ENCODE data around the gene ERGIC3.

The ERGIC3 gene

GRCh38 chr20:35583636-35584560, 42.0 kb downstream of the ERGIC3 start:
- Histone ChIP-seq H3K4me3 (ENCODE audit: low read length) (no peak overlapping the region), H3K9me2 (replicated peaks; ENCODE audit: control insufficient read depth, low read length) (no peaks in the 10 kb centered on the region), H3K79me2 (ENCODE audit: control insufficient read depth, low read length) (no peaks in the 10 kb centered on the region), H3K4me2 (ENCODE audit: low read length) (no peak overlapping the region), H3K36me3 (ENCODE audit: control insufficient read depth, low read length) (no peaks in the 10 kb centered on the region), H3K4me1 (ENCODE audit: control insufficient read depth, low read length) (no peaks in the 10 kb centered on the region), H3F3A (ENCODE audit: control insufficient read depth, insufficient read depth) (no peaks in the 10 kb centered on the region), H4K20me1 (ENCODE audit: control insufficient read depth, insufficient read depth, low read depth, low read length) (no peaks in the 10 kb centered on the region), H3K9me3 (ENCODE audit: control insufficient read depth, insufficient read depth, low read length) (no peaks in the 10 kb centered on the region), H3K27me3 (ENCODE audit: control insufficient read depth, low read length) (no peaks in the 10 kb centered on the region), H3K27ac (ENCODE audit: low read depth, low read length) (no peak overlapping the region)
- TF ChIP-seq CTCF (IDR thresholded peaks at IDR 0.05; ENCODE audit: low read depth, low read length, poor library complexity, severe bottlenecking): no peak
- TF ChIP-seq EZH2phosphoT487 (IDR thresholded peaks at IDR 0.05; ENCODE audit: borderline replicate concordance, low read length): no peak

- Histone ChIP-seq H4K20me1 (ENCODE audit: control insufficient read depth, insufficient read depth, low read depth, low read length) (no peaks in the 10 kb centered on the region), H3F3A (ENCODE audit: control insufficient read depth, insufficient read depth) (no peaks in the 10 kb centered on the region), H3K9me2 (replicated peaks; ENCODE audit: control insufficient read depth, low read length) (no peaks in the 10 kb centered on the region), H3K36me3 (ENCODE audit: control insufficient read depth, low read length) (no peaks in the 10 kb centered on the region), H3K4me3 (ENCODE audit: low read length) (no peak overlapping the region), H3K4me1 (ENCODE audit: control insufficient read depth, low read length) (no peaks in the 10 kb centered on the region), H3K9me3 (ENCODE audit: control insufficient read depth, insufficient read depth, low read length) (no peaks in the 10 kb centered on the region), H3K79me2 (ENCODE audit: control insufficient read depth, low read length) (no peaks in the 10 kb centered on the region), H3K4me2 (ENCODE audit: low read length) (no peak overlapping the region), H3K27me3 (ENCODE audit: control insufficient read depth, low read length) (no peaks in the 10 kb centered on the region), H3K27ac (ENCODE audit: low read depth, low read length) (no peak overlapping the region)
- TF ChIP-seq CTCF (IDR thresholded peaks at IDR 0.05; ENCODE audit: low read depth, low read length, poor library complexity, severe bottlenecking) (no peak), EZH2phosphoT487 (IDR thresholded peaks at IDR 0.05; ENCODE audit: borderline replicate concordance, low read length) (no peak)
Measured at GRCh38 chr20:35586751-35587425, 45.0 kb downstream of the ERGIC3 start.

- H3K4me1 ChIP-seq (ENCODE audit: control insufficient read depth, low read length): no peaks in the 10 kb centered on the region
- no peaks in the 10 kb centered on the region for H3K9me3 ChIP-seq (ENCODE audit: control insufficient read depth, insufficient read depth, low read length)
- TF ChIP-seq CTCF (IDR thresholded peaks at IDR 0.05; ENCODE audit: low read depth, low read length, poor library complexity, severe bottlenecking): no peak
- TF ChIP-seq EZH2phosphoT487 (IDR thresholded peaks at IDR 0.05; ENCODE audit: borderline replicate concordance, low read length): no peak
- H3K79me2 ChIP-seq (ENCODE audit: control insufficient read depth, low read length): no peaks in the 10 kb centered on the region
- H3K4me2 ChIP-seq (ENCODE audit: low read length): no peak overlapping the region
- no peak overlapping the region for H3K4me3 ChIP-seq (ENCODE audit: low read length)
- H3F3A ChIP-seq (ENCODE audit: control insufficient read depth, insufficient read depth): no peaks in the 10 kb centered on the region
- no peaks in the 10 kb centered on the region for H4K20me1 ChIP-seq (ENCODE audit: control insufficient read depth, insufficient read depth, low read depth, low read length)
- no peaks in the 10 kb centered on the region for H3K9me2 ChIP-seq (replicated peaks; ENCODE audit: control insufficient read depth, low read length)
- H3K27me3 ChIP-seq (ENCODE audit: control insufficient read depth, low read length): no peaks in the 10 kb centered on the region
- no peak overlapping the region for H3K27ac ChIP-seq (ENCODE audit: low read depth, low read length)
- H3K36me3 ChIP-seq (ENCODE audit: control insufficient read depth, low read length): no peaks in the 10 kb centered on the region
Measured at GRCh38 chr20:35587436-35587835, 45.6 kb downstream of the ERGIC3 start.
